Activated CD8-positive, alpha-beta memory T cell treated with anti-CD3 and anti-CD28 coated beads for 24 hours (primary cell): ENCODE measurements around the gene MLEC.

Experiments used
- DNase-seq: peaks from one replicate; pipeline ENCODE4 v3.0.0-alpha.2; 2020

MLEC gene

GRCh38 chr12:120749256-120749655 is 62.3 kb downstream of the MLEC start:
- no peak for DNase-seq

- DNase-seq, result no peak
These were observed 63.9 kb downstream of the MLEC start for GRCh38 chr12:120750806-120751205.

- DNase-seq, result no peak
These were observed 64.4 kb downstream of the MLEC start for GRCh38 chr12:120751389-120751788.
